IPS-18a (cell line): Measurements from ENCODE around the gene CCL8.
"Not testable (repeated sequence)": the region's sequence is repeated elsewhere in the genome, so short reads cannot be mapped to it uniquely, and the experiment has no call there.

Experiments used
- H3K27ac ChIP-seq: one replicate; pipeline ENCODE4 v1.5.1; 2013; ENCODE audit warnings: low read length
- H3K27me3 ChIP-seq: one replicate; pipeline ENCODE4 v1.6.1; 2013; ENCODE audit warnings: mild to moderate bottlenecking, low read length; ENCODE audit not compliant: control insufficient read depth, insufficient read depth
- H3K36me3 ChIP-seq: one replicate; pipeline ENCODE4 v1.6.1; 2013; ENCODE audit warnings: low read depth, low read length; ENCODE audit not compliant: control insufficient read depth
- H3K4me1 ChIP-seq: one replicate; pipeline ENCODE4 v1.6.1; 2013; ENCODE audit warnings: low read depth, low read length; ENCODE audit not compliant: control insufficient read depth
- H3K4me3 ChIP-seq: one replicate; pipeline ENCODE4 v1.5.1; 2013; ENCODE audit warnings: low read length
- H3K9ac ChIP-seq: one replicate; pipeline ENCODE4 v1.6.1; 2013; ENCODE audit warnings: mild to moderate bottlenecking, low read length, moderate library complexity
- H3K9me3 ChIP-seq: one replicate; pipeline ENCODE4 v1.6.1; 2013; ENCODE audit warnings: low read depth, low read length; ENCODE audit not compliant: control insufficient read depth

Gene CCL8

DNA sequence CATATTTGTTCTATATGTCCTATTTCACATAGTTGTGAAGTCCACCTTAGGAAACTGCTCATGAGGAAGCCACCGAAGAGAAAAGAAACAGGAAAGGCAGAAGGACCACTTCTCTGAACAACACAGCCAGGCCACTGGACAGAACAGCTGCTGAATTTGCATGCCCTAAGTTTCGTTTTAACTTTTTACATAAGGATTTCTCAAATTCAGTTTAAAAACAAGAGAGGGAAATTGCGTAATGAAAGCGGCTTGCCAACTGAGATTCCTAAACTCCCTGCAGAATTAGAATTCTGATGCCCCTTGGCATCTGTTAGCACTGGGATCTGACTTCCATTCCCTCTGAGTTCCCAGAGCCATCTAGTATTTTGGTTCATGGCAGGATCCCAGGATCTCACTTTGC, 5.0 kb upstream of the CCL8 start:
- H3K27me3 ChIP-seq = no peaks in the 10 kb centered on the region
- no peak overlapping the region for H3K27ac ChIP-seq
- H3K9me3 ChIP-seq = no peaks in the 10 kb centered on the region
- no peak overlapping the region for H3K9ac ChIP-seq
- H3K36me3 ChIP-seq = no peaks in the 10 kb centered on the region
- no peak overlapping the region for H3K4me3 ChIP-seq
- H3K4me1 ChIP-seq = no peaks in the 10 kb centered on the region

DNA sequence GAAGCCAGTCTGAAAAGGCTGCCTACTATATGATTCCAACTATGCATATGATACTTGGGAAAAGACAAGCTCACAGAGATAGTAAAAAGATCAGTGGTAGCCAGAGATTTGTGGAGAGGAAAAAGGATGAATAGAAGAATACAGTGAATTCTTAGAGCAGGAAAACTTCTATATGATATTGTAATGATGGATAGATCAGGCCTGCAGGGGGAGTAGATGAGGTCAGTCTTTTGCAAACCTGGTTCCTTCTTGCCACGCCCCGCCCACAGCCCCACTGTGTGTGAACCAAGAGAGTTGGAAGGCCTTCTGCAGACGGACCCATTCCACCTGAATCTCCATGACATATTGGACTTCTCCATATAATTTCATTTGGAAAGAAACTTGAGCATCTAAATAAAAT, 761 bp upstream of the CCL8 start:
- H3K36me3 ChIP-seq = no peaks in the 10 kb centered on the region
- no peaks in the 10 kb centered on the region for H3K27me3 ChIP-seq
- H3K4me3 ChIP-seq = no peak overlapping the region
- no peak overlapping the region for H3K27ac ChIP-seq
- no peak overlapping the region for H3K9ac ChIP-seq
- H3K4me1 ChIP-seq = no peaks in the 10 kb centered on the region
- no peaks in the 10 kb centered on the region for H3K9me3 ChIP-seq

DNA sequence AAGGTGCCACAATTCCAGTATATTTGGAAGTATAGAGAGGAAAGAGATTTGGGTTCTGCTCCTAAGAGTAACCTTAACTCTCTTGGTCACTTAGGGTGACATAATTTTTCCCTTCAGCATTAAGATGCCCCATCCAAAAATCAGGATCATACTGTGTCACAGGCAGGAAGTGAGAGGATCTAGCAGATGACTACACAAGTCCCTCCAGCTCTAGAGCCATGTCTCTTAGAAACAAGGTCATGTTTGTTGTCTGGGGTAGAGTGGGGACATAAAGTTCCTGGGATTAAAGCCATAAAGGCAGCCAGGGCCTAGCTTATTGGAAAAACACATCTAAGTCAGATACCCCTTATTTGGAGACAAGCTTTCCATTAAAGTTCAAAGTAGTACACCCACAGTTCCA, 2.7 kb downstream of the CCL8 start:
- Histone ChIP-seq H3K4me3 (no peak overlapping the region), H3K27ac (no peak overlapping the region), H3K4me1 (no peaks in the 10 kb centered on the region), H3K9me3 (no peaks in the 10 kb centered on the region), H3K9ac (no peak overlapping the region), H3K27me3 (no peaks in the 10 kb centered on the region), H3K36me3 (no peaks in the 10 kb centered on the region)

DNA sequence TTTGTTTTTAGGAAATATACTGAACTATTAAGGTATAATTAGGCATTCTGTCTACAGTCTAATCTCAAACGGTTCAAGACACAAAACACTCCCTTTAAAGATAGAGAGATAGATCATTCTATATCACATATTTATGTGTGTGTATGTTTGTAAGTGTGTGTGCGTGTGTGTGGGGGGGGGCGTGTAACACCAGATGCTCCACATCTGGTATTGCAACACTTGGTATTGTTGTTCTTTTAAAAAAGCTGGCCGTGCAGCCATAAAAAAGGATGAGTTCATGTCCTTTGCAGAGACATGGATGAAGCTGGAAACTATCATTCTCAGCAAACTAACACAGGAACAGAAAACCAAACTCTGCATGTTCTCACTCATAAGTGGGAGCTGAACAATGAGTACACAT, 8.3 kb downstream of the CCL8 start:
- not testable (repeated sequence) for H3K9me3 ChIP-seq, H3K9ac ChIP-seq, H3K36me3 ChIP-seq, H3K4me3 ChIP-seq, H3K27me3 ChIP-seq, H3K4me1 ChIP-seq, H3K27ac ChIP-seq

DNA sequence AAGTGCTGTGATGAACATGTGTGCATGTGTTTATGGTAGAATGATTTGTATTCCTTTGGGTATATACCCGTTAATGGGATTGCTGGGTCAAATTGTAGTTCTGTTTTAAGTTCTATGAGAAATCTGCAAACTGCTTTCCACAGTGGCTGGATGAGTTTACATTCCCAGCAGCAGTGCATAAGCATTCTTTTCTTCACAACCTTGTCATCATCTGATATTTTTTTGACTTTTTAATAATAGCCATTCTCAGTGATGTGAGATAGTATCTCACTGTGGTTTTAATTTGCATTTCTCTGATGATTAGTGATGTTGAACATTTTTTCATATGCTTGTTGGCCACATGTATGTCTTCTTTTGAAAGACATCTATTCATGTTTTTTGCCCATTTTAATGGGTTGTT, 18.5 kb downstream of the CCL8 start:
- Histone ChIP-seq H3K27me3 (no peaks in the 10 kb centered on the region), H3K4me1 (no peaks in the 10 kb centered on the region), H3K27ac (no peak overlapping the region), H3K9ac (no peak overlapping the region), H3K36me3 (no peaks in the 10 kb centered on the region), H3K4me3 (no peak overlapping the region), H3K9me3 (no peaks in the 10 kb centered on the region)

DNA sequence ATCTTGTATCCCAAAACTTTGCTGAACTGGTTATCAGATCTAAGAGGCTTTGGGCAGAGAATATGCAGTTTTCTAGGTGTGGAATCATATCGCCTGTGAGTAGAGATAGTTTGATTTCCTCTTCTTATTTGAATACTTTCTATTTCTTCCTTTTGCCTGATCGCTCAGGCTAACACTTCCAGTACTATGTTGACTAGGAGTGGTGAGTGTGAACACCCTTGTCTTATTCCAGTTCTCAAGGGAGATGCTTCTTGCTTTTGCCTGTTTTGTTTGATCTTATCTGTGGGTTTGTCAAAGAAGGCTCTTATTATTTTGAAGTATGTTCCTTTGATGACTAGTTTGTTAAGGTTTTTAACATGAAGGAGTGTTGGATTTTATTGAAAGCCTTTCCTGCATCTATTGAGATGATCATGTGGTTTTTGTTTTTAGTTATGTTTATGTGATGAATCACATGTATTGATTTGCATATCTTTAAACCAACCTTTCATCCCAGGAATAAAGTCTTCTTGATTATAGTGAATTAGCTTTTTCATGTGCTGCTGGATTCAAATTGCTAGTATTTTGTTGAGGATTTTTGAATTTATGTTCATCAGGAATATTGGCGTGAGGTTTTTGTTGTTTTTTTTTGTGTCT, 20.0 kb downstream of the CCL8 start:
- Histone ChIP-seq H3K4me1 (no peaks in the 10 kb centered on the region), H3K27ac (no peak overlapping the region), H3K9me3 (no peaks in the 10 kb centered on the region), H3K27me3 (no peaks in the 10 kb centered on the region), H3K9ac (no peak overlapping the region), H3K4me3 (no peak overlapping the region), H3K36me3 (no peaks in the 10 kb centered on the region)

DNA sequence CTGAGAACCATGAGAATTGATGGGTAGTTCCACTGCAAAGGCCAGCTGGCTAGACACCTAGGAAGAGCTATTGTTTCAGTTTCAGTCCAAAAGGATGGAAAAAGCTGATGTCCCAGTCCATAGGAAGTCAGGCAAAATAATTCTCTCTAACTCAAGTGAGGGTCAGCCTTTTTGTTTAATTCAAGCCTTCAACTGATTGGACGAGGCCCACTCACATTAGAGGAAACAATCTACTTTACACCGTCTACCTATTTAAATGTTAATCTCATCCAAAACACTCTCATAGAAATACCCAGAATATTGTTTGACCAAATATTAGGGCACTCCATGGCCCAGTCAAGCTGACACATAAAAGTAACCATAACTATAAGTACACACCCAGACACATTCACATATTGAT, 22.7 kb downstream of the CCL8 start:
- no peak overlapping the region for H3K9ac ChIP-seq
- H3K4me1 ChIP-seq = no peaks in the 10 kb centered on the region
- H3K27ac ChIP-seq = no peak overlapping the region
- H3K27me3 ChIP-seq = no peaks in the 10 kb centered on the region
- H3K36me3 ChIP-seq = no peaks in the 10 kb centered on the region
- no peaks in the 10 kb centered on the region for H3K9me3 ChIP-seq
- H3K4me3 ChIP-seq = no peak overlapping the region

DNA sequence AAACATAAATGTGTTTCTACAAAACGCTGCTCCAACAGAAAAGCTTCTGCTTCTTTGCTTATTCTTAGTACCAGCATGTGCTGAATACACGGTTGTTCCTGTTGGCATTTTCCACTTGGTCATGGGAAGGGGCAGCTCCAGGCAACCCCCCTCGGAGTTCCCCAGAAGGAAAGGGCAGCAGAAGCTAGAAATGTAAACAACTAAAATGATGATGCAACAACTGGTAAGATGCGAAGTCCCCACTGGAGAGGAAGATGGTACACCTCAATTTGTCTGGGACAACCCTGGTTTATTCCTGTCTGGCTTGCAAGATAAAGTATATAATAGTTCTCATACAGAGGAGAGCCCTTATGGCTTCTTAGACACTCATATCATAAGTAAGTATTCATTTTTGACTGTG, 27.8 kb downstream of the CCL8 start:
- Histone ChIP-seq H3K27ac (no peak overlapping the region), H3K9me3 (no peaks in the 10 kb centered on the region), H3K4me1 (peaks cover 7% of the 10 kb centered on the region), H3K4me3 (no peak overlapping the region), H3K36me3 (no peaks in the 10 kb centered on the region), H3K27me3 (no peaks in the 10 kb centered on the region), H3K9ac (no peak overlapping the region)

DNA sequence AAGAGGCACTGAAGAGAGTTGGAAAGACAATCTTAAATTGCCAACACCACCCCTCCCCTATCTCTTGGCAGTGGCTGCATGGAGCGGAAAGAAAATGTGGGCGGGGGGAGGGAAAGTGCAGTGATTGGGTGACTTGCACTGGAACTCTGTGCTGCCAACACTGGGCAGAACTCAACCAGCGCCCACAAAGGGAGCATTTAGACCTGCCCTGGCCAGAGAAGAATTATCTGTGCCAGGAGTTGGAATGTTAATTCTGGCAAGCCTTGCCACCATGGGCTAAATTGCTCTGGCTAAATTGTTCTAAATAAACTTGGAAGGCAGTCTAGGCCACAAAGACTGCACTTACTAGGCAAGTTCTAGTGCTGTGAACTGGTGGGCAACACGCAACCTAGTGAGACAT, 30.5 kb downstream of the CCL8 start:
- no peaks in the 10 kb centered on the region for H3K36me3 ChIP-seq

DNA sequence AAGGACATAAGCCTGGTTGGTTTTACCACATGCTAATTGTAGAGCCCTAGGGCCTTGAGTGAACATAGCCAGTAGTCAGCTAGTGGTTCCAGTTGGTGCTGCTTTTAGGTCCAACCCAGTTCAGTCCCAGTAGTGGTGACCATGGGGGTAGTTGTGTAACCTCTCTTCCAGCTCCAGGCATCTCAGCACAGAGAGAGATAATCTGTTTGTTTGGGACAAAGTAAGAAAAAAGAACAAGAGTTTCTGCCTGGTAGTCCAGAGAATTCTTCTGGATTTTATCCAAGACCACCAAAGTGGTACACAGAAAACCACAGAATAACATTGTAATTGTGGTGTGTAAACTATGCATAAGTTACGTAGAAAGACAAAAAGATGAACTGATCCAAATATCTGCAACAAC, 31.9 kb downstream of the CCL8 start:
- H3K9ac ChIP-seq = no peak overlapping the region
- H3K27ac ChIP-seq = no peak overlapping the region
- H3K4me3 ChIP-seq = no peak overlapping the region
- no peaks in the 10 kb centered on the region for H3K9me3 ChIP-seq
- no peaks in the 10 kb centered on the region for H3K36me3 ChIP-seq
- H3K4me1 ChIP-seq = peaks cover 7% of the 10 kb centered on the region
- H3K27me3 ChIP-seq = no peaks in the 10 kb centered on the region

More for the DNA sequence above, 30.5 kb downstream of the CCL8 start:
- Histone ChIP-seq H3K27ac (no peak overlapping the region), H3K4me1 (peaks cover 7% of the 10 kb centered on the region), H3K9ac (no peak overlapping the region), H3K4me3 (no peak overlapping the region), H3K27me3 (no peaks in the 10 kb centered on the region), H3K9me3 (no peaks in the 10 kb centered on the region)

DNA sequence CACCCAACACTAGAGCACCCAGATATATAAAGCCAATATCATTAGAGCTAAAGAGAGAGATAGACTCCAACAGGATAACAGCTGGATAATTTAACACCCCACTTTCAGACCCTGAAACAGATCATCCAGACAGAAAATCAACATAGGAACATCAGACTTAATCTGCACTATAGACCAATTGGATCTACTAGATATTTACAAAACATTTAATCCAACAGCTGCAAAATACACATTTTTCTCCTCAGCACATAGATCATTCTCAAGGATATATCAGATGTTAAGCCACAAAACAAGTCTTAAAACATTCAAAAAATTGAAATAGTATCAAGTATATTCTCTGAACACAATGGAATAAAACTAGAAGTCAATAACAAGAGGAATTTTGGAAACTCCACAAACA, 33.0 kb downstream of the CCL8 start:
- Histone ChIP-seq H3K36me3 (no peaks in the 10 kb centered on the region), H3K4me3 (no peak overlapping the region), H3K27ac (no peak overlapping the region), H3K27me3 (no peaks in the 10 kb centered on the region), H3K9me3 (no peaks in the 10 kb centered on the region), H3K9ac (no peak overlapping the region), H3K4me1 (peaks cover 7% of the 10 kb centered on the region)

DNA sequence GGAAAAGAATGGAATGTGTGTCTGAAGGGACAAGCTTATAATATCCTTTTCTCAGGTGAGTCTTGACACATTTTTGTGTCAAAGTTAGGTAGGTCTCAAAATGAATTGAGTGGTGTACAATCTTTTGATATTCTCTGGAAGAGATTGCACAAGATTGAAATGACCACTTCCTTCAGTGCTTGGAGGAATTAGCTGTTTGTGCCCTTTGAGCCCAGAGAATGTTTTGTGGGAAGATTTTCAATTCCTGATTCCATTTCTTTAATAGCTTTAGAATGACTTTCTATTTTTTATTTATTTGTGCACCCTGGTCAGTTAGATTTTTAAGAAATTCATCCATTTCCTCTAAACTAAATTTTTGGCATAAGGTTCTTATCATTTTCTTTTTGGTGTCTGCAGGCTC, 35.4 kb downstream of the CCL8 start:
- Histone ChIP-seq H3K9me3 (no peaks in the 10 kb centered on the region), H3K4me1 (peaks cover 5% of the 10 kb centered on the region), H3K27ac (no peak overlapping the region), H3K4me3 (no peak overlapping the region), H3K36me3 (no peaks in the 10 kb centered on the region), H3K27me3 (no peaks in the 10 kb centered on the region), H3K9ac (no peak overlapping the region)
